ENCODE data around the gene LEF1. TPM values are rescaled to one million over a fixed set of nuclear protein-coding genes. Genes with fewer than 3 reads are reported as not detected.
A peak's percentile ranks its signal among the peaks of the same experiment; 100 is the strongest.
"Not testable (repeated sequence)": the region's sequence is repeated elsewhere in the genome, so short reads cannot be mapped to it uniquely, and the experiment has no call there.

The LEF1 gene
- total RNA-seq, 1 experiment from 2014 or later, result 10.8 TPM

DNA sequence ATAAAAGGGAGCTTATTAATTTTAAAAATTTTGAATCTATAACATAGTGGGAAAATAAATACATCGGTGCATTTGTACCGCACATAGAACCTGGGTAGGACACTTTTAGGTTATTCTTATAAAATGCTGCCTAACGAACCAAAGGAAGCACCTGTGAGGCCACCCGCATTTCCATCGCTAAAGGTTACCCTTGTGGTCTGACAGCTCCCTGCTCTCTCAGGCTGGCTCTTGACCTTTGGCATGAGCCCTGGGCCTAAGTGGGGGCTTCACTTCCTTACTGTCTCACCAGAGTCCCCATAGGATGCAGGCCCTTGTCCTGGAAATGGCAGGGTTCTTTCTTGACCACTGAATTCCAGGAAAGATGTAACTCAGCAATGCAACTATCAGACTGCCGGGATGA is 133.0 kb downstream of the LEF1 start:
- no peak for DNase-seq (ENCODE audit: low read depth)

DNA sequence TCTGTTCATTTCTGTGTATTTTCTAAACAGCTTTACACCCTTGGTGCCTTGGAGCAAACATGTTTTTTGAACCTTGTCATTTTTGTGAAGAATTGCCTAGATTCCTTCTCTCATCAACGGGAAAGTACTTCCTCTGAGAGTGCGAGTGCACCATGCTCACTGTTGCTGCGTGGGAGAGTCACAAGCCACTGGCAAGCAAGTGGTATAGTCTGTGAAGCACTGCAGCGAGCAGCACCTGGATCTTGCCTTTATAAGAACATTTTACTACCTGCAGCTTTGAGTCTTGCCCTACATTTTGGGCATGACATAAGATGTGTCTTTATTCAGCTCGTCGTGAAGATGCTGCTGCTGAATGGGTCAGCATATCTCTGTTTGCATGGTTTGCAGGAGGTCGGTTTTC is 134.2 kb downstream of the LEF1 start:
- DNase-seq (ENCODE audit: low read depth), result no peak

DNA sequence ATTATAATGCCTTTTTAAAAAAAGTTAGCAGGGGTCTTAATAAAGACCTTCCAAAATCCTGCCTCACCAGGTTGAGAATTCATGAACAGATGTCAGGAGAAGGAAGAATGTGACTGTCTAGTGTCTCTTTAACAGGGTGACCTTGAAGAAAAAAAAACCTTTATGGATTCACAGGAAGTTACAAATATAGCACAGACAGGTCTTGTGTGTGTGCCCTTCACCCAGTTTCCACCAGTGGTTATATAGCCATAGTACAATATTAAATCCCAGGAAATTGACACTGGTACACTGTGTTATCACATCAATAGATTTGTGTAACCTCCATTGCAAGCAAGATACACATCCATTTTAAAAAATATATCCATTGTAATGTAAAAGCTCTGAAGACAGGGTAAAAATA is 135.4 kb downstream of the LEF1 start:
- no peak for DNase-seq (ENCODE audit: low read depth)

DNA sequence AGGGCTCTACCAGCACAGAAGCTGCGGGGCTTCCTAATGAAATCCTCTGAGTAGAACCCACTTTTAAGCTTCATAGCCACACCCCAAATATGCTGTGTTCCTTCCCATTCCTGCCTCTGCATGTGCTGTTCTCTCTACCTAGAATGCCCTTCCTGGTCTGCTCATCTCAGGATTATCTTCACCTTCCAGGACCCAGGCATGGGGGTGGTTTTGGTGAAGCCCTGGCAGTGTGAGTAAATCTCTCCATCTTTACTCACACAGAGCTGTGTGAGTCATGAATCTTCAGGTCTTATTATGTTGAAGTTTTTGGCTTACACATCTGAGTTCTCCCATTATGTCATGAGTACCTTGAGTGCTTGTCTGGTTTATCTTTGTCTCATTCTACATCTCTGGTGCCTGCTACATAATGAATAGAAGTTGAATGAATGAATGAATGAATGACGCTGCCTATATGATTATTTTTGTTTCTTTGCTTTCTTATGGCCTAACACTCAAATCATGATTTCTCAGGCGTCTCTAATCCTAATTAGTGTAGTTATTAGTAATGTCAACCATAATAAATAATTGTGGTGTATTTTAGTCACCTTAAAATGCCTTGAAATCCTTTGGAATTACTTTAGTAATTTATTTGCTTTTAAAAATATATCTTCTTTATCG is 137.2 kb downstream of the LEF1 start:
- DNase-seq (ENCODE audit: low read depth), result no peak

DNA sequence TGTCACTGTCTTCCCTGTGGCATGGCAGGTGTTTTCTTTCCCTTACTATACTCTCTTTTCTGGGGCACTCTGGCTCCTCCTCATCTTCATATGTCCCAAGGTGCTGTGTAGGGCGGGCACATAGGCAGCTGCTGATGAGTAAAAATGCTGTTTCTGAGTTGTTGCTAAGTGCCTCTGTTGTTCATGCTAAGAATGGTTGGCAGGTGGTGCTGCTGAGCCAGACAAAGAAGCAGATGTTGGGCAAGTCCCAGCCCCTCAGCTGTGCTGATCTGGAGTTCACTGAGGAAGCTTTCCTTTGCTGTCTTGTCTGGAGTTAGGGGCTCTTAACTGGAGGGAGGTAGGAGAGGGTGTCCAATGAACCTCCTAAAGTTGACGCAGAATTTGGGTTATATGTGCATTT is 138.4 kb downstream of the LEF1 start:
- peak; percentile 82 for DNase-seq (ENCODE audit: low read depth)

DNA sequence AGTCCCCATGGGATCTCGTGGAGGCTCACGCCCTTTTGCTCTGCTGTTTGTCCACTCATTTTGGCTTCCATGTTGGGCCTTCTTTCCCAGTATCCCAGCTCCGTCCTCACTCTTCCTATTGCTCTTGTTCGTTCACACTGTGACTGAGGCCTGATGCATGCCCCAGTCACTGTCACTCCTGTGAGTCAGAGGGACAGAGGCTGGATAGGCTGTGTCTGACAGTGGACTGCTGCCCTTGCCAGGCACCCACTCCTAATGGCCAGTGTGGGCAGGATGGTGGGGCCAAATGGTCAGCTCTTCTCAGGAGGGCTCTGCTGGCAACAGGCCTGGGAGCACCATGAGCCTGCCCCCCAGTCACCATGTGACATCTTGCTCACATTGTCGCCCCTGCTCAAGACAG is 139.0 kb downstream of the LEF1 start:
- DNase-seq (ENCODE audit: low read depth), result peak; percentile 70

DNA sequence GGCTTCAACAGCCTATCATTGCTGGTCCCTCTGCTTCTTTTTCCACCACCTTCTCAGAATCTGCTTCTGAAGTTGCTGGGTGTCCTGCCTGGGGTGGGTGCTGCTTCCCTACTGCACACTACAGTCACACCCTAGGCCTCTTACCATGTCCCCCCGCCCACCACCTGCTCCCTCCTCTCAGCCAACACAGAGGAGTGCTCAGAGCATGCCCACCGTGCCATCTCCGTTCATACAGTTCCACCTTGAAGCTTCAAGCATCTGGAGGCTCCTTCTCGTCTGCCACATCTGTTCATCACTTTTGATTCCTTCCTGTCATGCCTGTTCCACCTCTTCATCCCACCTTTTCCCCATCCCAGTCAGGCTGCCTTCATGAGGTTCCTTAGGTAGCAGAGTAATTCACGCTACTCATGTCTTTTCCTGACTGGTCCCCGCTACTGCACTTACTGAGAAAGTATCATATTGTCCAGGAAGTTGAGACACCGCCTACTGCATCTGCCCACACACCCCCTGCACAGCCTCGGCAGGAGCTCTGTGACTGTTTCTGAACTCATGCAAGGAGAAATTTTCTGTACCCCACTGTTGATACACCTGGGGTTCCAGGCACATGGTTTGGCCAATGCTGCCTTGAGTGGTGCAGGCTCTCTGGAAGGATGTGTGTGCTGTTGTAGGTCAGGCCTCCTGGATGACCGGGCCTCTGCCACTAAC is 139.6 kb downstream of the LEF1 start:
- no peak for DNase-seq (ENCODE audit: low read depth)

DNA sequence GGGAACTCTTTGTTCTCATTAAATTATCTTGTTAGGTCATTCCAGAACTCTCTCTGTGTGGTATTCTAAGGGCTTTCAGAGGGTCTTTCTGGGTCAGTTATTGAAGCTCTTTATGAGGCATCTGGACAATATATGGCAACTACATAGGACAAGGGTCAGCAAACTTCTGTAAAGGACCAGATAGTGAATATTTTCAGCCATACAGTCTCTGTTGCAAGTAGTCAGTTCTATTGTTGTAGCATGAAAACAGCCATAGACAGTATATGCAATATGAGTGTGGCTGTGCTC is 143.9 kb downstream of the LEF1 start:
- peak; percentile 41 for DNase-seq (ENCODE audit: low read depth)

DNA sequence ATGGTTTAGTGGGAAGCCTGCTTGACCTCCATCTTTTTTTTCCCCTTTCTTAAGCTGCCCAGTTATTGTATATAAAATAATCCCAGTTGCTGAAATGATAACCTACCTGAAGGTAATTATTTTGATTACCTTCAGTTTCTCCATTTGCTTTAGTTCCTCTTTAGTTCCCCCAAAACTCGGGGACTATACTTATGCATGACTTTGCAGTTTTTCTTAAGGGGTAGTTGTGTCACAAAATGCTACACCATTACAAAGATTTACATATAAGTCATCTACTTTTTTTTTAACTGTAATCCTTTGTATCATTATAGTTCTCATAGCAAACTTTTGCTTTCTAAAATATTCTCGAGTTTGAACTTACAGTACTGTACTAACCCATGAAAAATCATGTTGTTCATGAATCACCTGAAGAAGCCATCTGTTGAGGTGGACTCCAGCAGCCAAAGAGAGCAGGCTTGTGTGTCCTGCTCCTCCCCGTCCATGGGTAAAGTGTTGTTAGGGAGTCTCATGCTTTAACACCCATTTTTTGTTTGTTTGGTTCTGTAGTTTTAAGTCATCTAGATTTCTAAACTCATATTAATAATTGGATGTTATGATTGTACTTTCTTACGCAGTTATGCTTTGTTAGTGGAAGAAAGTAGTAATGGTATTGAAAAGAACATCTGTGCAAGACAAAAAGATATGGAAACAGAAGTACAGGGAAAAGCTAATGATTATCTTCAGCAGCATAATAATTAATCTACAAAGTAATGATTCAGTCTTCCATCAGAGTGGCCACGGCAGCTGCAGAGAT is 144.5 kb downstream of the LEF1 start:
- no peak for DNase-seq (ENCODE audit: low read depth)

DNA sequence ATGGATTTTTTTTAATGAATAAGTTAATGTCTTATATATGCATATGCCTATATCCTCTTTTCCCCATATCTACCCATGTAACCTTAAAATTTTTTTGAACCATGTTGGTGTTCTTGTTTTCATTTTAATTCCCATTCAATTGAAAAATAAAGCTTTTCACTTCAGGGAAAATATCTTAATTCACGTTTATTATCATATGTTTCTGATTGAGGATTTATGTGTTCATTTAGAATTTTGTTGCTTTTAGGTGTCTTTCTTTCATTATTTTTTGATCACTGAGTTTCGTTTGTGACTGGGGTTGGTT is 149.9 kb downstream of the LEF1 start:
- no peak for DNase-seq (ENCODE audit: low read depth)

DNA sequence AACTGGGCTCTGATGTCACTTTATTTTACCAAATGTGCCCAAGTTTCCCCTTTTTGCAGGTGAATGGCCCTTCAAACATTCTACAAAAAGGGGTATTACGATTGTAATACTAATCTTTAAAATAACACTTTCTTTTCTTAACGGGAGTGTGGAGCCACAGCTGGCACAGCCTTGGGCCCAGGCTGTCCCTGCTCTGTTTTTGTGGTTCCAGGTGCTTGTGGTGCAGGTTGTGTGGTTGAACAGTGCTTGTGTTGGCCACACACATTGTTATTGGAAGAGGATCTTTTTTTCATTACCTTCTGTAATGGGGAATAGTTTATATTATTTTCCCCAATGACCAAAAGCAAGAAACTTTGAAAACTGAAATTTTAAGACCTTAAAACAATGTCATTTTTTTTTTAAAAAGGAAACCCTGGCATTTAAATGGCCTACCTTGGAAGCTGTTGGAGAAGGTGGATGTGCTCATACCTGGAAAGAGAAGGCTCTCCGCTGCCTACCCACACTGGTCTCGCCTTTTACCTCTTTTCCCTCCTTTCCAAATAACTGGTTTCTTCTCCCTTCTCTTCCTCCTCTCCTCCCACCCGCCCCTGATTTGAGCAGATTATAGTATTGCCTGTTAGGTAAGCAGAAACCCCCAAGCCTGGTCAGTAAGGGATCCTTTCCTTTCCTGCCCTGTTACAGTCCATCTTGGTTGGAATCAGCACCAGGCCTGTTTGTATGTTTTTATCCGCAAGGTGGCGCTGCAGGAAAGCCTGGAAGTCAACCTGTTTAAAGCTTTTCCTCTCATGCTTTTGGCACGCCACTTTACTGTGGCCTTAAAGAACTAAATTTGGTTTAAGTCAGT is 150.5 kb downstream of the LEF1 start:
- peak; percentile 68 for DNase-seq (ENCODE audit: low read depth)

DNA sequence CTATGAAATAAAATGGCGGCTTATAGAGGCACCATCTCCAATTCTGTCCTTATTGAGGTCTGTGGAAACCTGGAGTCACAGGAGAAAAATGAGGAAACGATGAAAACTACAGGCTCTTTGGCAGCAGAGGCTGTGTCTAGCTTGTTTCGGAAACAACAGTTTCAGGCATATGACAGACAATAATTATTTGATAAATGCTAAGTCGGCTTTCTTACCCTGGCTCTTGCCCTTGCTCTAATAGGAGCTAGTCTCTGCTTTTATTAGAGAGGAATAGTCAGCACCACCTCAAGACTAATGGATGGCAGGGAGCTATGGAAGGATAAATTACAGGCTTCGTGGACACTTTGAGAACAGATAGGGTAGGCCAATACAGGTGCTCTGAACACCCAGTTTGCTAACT is 154.8 kb downstream of the LEF1 start:
- no peak for DNase-seq (ENCODE audit: low read depth)

DNA sequence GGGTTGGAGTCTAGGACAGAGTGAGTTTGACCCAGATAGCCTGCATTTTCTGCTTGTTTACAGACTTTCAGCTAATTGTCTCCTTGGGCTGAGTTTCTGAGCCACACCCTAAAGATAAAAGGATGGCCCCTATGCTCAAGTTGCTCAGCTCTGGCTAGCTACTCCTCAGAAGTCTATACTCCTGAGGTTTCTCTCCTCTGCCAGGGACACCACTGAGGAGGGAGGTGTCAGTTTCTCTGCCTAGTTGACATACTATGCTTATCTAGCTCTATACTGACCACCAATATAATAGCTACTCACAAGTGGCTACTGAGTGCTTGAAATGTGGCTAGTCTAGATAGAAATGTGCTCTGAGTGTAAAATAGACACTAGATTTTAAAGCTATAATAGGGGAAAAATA is 155.4 kb downstream of the LEF1 start:
- DNase-seq (ENCODE audit: low read depth), result no peak

DNA sequence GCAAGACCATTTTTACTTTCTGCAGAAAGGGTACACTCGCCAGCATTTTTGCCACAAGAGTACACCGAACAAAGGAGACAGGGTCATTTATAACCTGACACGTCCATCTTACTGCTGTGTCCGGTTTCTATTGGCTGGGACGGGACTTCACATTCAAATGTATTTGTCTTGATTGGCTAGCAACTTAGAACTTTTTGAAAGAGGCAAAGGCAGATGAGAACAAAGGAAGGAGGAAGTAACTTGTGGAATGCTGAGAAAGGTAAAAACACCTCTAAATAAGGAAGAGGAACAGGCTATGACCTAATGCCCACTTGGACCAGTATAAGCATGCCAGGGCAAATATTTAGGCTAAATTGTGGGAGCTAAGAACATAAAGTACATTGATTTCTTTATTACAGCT is 156.3 kb downstream of the LEF1 start:
- DNase-seq (ENCODE audit: low read depth), result not testable (repeated sequence)

DNA sequence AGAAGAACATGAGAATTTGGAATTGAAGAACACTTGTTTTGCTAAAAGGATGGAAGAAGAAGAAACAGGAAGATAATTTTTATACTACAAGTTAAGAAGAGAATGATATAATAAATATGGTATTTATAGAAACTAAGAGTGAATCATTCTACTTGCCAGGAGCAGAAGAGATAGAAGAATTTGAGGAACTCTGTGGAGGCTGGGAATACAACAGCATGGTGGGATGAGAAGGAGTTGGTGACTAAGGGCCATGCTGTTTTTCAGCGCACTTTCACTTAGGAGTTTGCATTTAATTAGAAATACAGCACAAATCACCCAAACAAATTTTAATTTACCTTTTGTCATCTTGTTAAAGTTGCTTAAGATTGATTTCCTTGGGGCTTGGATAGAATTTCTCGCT is 158.6 kb downstream of the LEF1 start:
- peak; percentile 66 for DNase-seq (ENCODE audit: low read depth)

DNA sequence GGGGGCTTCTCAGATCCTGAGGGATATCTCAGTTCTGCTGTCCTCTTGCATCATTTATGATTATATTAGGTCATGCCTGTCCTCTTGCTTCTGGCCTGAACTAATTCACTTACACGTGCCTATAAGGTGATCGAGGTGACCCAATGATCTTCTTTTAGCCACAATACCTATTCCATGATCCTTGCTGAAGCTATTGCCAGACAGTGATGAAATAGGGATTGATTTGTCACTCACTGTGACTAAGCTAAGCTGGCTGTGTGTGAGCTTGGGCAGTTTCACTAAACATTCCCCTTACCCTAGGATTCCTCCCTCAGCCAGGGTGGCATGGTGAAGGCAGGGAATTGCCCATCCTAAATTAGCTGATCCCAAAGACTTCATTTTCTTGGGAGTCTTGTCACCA is 160.0 kb downstream of the LEF1 start:
- DNase-seq (ENCODE audit: low read depth), result peak; percentile 33

DNA sequence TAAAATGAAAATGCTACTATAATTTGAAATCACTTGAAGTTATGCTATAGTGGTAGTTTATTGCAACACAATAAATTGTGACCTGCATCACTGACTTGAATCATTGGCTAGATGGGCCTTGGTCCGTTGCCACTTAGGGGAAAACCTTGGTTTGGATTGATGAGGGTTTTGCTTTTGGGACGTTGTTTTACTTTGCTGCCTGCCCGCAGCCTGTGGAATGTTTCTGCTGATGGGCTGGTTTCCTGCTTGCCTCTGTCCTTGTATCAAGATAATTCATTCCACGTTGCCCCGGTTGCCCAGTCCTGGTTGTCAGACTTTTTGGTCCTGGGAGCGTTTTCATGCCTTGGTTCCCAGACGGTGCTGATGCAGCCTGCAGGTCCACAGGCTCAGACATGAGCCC is 160.7 kb downstream of the LEF1 start:
- no peak for DNase-seq (ENCODE audit: low read depth)

DNA sequence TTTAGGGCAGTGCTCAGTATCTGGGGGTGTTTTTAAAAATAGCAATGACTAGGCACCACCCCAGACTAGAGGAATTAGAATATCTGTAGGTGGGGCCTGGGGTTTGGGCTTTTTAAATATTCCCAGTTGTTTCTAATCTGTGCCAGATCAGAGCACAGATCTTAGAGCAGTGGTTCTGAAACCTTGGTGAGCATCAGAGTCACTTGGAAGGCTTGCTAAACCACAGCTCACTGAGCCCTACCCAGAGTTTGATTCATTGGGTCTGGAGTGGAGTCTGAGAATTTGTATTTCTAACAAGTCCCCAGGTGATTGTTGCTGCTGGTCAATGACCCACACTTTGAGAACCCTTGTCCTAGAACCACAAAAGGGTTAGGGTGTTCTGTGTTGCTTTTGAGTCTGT is 162.4 kb downstream of the LEF1 start:
- DNase-seq (ENCODE audit: low read depth), result no peak

DNA sequence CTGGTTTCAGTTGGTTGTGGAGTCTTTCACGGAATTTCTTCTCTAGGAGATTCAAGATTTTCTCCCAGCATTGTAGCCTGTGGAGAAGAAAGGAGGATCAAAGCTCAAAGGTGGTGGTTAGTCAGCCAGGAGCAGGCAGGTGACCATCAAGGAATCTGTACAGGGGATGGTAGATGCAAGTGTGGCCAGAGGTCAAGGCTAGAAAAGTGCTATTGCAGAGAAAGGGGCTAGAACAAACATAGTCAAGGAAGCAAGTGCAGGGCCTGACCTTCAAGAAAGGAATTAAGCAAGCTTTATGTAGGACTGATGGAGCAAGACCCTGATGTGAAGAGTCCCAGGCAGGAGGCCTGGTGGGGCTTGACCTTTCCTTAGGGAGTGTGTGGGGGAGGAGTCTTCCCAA is 162.9 kb downstream of the LEF1 start:
- DNase-seq (ENCODE audit: low read depth), result no peak

DNA sequence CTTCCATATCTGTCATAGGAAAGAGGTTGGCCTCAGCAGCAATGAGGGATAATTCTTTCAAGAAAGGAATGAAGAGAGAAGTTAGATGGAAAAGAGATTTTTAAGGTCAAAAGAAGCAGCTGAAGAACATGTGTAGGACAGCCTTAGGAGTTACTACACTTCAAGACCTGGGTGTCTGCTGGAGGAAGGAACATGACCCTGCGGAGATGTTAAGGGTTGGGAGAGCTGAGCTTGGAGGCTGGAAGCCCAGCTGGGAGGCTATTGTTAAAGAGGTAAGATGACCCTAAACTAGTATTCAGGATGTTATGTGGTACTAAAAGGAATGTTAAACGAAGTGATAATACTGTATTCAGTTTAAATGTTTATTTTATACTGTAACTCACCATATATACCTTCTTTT is 164.1 kb downstream of the LEF1 start:
- no peak for DNase-seq (ENCODE audit: low read depth)

DNA sequence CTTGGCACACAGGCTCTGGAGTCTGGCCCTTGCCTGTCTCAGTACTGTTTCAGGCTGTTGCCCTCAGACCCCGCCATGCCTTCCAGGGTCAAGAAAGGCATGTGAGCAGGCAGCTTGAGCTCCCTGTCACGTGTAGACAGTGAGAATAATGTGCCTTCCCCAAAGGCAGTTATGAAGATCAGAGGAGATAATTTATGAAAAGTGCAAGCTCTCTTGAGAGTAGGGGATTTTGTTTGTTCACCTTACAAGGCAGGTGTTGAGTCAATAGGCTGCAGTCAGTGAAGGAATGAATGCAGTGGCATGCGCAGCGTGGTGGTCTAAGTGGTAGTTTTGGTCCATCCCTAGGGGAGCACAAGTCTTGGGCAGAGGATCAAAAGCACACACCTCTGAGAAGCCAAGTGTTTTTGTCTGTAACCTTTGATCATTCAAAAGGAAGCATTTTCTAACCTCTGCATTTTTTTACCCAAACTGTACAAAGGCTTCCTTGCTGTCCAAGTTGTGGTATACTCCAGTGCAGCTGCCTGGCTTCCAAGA is 164.7 kb downstream of the LEF1 start:
- no peak for DNase-seq (ENCODE audit: low read depth)

DNA sequence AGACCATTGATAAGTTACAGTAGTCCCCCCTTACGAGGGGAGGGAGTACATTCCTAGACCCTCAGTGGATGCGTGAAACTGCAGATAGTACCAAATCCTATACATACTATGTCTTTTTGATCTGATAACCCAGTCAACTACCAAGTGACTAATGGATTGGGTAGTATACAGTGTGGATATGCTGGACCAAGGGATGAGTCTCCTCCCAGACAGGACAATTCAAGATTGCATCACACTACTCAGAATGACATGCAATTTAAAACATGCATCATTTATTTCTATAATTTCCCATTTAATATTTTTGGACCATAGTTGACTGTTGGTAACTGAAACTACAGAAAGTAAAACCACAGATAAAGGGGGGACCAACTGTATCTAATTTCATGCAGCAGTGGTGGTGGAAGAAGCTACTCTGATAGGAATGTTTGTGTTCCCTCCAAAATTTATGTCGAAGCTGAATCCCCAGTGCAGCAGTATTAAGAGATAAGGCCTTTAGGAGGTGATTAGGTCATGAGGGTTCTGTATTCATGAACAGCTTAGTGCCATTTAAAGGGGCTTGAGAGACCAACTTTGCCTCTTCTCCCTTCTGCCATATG is 167.1 kb downstream of the LEF1 start:
- DNase-seq (ENCODE audit: low read depth), result peak; percentile 7
